GM21515 (cell line): ENCODE results near the gene CAMTA1.

Experiments
- ATAC-seq: cut with Tn5 transposase; IDR thresholded peaks from one replicate; pipeline ENCODE4 v1.9.1; 2021; ENCODE audit not compliant: unreplicated experiment

CAMTA1 gene

GRCh38 chr1:7795406-7795805 lies 1010.2 kb downstream of the CAMTA1 start:
- no peak for ATAC-seq

GRCh38 chr1:7805460-7805859 lies 1020.2 kb downstream of the CAMTA1 start:
- ATAC-seq, result no peak

GRCh38 chr1:7808253-7808844 lies 1023.1 kb downstream of the CAMTA1 start:
- no peak for ATAC-seq

GRCh38 chr1:7809742-7810141 lies 1024.5 kb downstream of the CAMTA1 start:
- ATAC-seq, result no peak

GRCh38 chr1:7810395-7810794 lies 1025.1 kb downstream of the CAMTA1 start:
- ATAC-seq, result no peak

GRCh38 chr1:7811476-7811875 lies 1026.2 kb downstream of the CAMTA1 start:
- no peak for ATAC-seq

- ATAC-seq, result no peak
These were observed 1028.6 kb downstream of the CAMTA1 start for GRCh38 chr1:7813677-7814373.
